Skeletal muscle satellite cell (primary cell): ENCODE data around the gene EEF1AKMT1.

Experiments used
- H3K27me3 ChIP-seq: 2 replicates; pipeline ENCODE4 v1.7.0; 2013; ENCODE audit warnings: low read length; ENCODE audit not compliant: control insufficient read depth, insufficient read depth
- H3K36me3 ChIP-seq: 2 replicates; pipeline ENCODE4 v1.7.0; 2013; ENCODE audit warnings: mild to moderate bottlenecking, control low read depth, low read length; ENCODE audit not compliant: insufficient read depth
- H3K4me1 ChIP-seq: 2 replicates; pipeline ENCODE4 v1.7.0; 2013; ENCODE audit warnings: low read length; ENCODE audit not compliant: control insufficient read depth, insufficient read depth
- H3K4me2 ChIP-seq: 2 replicates; pipeline ENCODE4 v1.7.0; 2013; ENCODE audit warnings: mild to moderate bottlenecking, low read length
- H3K4me3 ChIP-seq: 2 replicates; pipeline ENCODE4 v1.7.0; 2013; ENCODE audit warnings: low read length
- H3K9ac ChIP-seq: 2 replicates; pipeline ENCODE4 v1.7.0; 2013; ENCODE audit warnings: mild to moderate bottlenecking, low read depth, low read length, moderate library complexity
- H3K9me3 ChIP-seq: replicated peaks from 2 replicates; pipeline ENCODE4 v1.7.0; 2013; ENCODE audit warnings: mild to moderate bottlenecking, control low read depth, low read length

The EEF1AKMT1 gene

DNA sequence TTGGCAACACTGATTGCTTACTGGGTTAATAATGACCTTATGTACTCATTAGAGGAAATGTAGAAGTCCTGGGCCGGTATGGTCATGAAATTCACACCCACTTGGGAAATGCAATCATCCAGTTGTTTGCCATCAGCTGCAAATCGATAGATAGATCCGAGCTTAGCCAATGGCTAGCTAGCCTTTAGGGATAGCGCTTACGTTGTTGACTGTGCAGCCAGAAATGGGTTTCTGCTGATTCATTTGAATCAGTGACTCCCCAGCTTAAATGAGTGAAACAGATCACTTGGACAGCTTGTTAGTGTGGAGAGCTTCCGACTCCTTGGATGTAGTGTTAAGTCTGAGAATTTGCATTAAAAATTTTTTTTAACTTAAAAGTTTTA lies 58.4 kb downstream of the EEF1AKMT1 start:
- no peak overlapping the region for H3K9ac ChIP-seq
- H3K4me2 ChIP-seq: peak overlapping the region; percentile 86
- H3K36me3 ChIP-seq: no peaks in the 10 kb centered on the region

DNA sequence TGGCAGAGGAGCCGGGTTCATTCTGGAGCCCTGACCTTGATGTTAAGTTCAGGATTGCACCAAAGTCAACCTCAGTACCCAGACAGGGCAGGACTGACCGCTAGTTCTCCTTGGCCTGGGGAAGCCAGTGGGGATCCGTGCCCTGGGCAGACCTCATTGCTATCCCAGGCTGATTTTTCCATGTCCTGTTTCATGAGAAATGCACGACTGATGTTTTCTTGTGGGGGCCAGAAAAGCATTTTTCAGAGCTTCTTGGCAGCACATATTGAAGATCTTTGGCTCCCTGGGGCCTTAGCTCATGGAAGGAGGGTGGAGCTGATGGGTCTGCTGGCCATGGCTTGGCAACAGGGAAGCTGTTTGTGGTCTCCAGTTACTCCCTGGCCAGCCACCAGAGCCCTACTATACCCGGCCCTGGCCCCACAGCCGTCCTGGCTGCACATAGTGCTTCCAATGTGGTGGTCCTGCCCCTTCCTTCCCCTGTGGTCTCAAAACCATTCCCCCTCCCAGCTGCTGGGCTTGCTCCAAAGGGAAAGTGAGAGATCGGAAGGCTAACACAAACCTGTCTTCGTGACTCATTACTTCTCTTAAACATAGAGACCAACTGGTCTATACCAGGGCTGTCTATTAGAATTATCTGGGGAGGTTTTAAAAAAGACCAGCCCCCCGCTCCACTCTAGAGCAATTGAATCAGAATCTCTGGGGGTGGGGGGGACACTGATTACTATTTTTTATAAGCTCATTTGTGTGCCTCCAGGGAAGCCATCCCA lies 59.0 kb downstream of the EEF1AKMT1 start:
- peak overlapping the region; percentile 63 for H3K4me3 ChIP-seq
- peaks cover 34% of the 10 kb centered on the region for H3K4me1 ChIP-seq
- no peaks in the 10 kb centered on the region for H3K9me3 ChIP-seq
- H3K36me3 ChIP-seq: no peaks in the 10 kb centered on the region
- peak overlapping the region; percentile 55 for H3K9ac ChIP-seq
- peak overlapping the region; percentile 86 for H3K4me2 ChIP-seq
- peaks cover 7% of the 10 kb centered on the region for H3K27me3 ChIP-seq

More for the DNA sequence above, 58.4 kb downstream of the EEF1AKMT1 start:
- Histone ChIP-seq H3K4me3 (no peak overlapping the region), H3K9me3 (no peaks in the 10 kb centered on the region), H3K27me3 (peaks cover 7% of the 10 kb centered on the region), H3K4me1 (peaks cover 33% of the 10 kb centered on the region)

DNA sequence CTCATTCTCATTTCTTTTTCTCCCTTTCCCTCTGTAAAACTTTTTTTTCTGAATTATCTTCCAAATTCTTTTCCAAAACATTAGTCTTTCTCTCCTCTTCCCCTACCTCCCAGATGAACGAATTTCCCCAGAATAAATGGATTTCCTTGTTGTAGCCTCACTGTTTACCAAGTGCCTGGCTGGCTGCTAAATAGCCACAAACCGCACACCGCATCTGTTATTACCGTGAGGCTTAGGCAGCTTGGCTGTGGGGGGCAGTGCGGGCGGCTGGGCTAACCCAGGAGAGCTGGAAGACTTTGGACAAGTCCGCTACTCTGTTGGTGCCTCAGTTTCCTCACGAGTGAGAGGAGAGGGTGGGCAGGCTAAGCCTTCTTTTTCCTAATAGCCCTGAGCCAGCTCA lies 59.6 kb downstream of the EEF1AKMT1 start:
- Histone ChIP-seq H3K9ac (peak overlapping the region; percentile 55), H3K27me3 (peaks cover 7% of the 10 kb centered on the region), H3K4me3 (peak overlapping the region; percentile 63), H3K36me3 (no peaks in the 10 kb centered on the region), H3K4me1 (peaks cover 40% of the 10 kb centered on the region), H3K9me3 (no peaks in the 10 kb centered on the region), H3K4me2 (peak overlapping the region; percentile 86)

DNA sequence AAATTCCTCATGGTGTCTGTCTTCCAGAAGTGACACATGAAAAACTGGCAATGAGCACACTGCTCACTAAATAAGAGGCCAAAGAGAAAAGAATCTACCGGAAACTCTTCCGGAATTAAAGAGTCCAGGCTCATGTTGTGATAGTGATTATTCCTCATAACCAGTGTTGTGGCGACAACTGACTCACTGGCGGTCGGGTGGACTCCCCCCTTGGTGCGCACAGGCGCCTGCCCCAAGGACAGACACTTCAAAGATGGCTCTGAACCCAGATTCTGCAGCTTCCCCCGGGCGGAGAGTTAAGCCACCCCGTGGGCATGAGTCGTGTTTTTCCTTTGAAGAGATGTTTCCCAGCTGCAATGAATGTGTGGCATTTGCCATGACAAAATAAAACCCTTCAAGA lies 60.0 kb downstream of the EEF1AKMT1 start:
- H3K9ac ChIP-seq: peak overlapping the region; percentile 55
- H3K4me1 ChIP-seq: peaks cover 44% of the 10 kb centered on the region
- no peaks in the 10 kb centered on the region for H3K9me3 ChIP-seq
- H3K4me3 ChIP-seq: peak overlapping the region; percentile 63
- H3K4me2 ChIP-seq: peak overlapping the region; percentile 86
- peaks cover 7% of the 10 kb centered on the region for H3K27me3 ChIP-seq
- H3K36me3 ChIP-seq: no peaks in the 10 kb centered on the region

DNA sequence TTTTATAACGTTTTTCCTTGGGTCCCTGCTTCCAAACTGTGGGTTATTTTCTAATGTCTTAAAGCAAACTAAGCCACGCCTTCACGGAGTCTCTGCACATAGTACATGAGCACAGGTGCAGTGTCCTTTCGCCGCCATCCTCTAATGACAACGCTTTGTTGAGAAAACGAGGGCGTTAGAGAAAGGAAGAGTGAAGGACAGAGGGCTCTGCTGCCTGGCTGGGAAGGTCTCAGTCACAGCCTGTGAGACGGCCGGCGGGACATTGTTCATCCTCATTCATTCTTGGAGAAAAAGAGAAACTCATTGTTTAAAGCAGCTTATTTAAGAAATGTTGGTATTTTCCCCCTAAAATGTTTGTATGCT lies 60.8 kb downstream of the EEF1AKMT1 start:
- H3K4me1 ChIP-seq: peaks cover 50% of the 10 kb centered on the region
- H3K27me3 ChIP-seq: peaks cover 7% of the 10 kb centered on the region
- peak overlapping the region; percentile 86 for H3K4me2 ChIP-seq
- H3K36me3 ChIP-seq: no peaks in the 10 kb centered on the region
- H3K9ac ChIP-seq: peak overlapping the region; percentile 55
- peak overlapping the region; percentile 63 for H3K4me3 ChIP-seq
- H3K9me3 ChIP-seq: no peaks in the 10 kb centered on the region

DNA sequence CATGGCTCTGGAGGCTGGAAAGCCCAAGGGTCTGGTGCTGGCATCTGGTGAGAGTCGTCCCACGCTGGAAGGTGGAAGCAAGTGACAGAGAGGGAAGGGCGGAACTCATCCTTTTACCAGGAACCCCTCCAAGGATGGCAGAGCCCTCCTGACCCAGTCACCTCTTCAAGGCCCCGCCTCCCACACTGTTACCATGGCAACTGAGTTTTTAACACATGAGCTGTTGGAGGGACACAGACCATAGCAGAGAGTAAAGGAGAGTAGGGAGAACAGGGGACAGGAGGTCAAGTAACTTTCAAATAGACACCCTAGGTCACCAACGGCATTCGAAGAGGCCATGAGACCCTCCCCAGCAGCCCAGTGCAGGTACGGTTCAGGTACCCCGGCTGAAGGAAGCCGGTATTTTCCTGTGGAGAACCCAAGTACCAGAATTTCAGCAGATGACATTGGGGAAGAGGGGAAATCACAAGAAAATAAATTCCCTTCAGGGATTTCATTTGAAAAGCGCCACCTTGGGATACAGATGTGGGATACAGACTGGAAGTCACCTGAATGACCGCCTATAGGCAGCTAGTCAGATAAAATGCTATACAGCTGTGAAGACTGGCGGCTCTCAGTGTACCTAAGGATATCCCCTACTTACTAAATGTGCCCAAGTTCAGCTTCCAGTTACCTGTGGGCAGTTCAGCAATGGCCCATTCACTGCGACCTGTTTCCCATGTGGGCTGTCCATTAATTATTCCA lies 62.3 kb downstream of the EEF1AKMT1 start:
- Histone ChIP-seq H3K4me2 (no peak overlapping the region), H3K27me3 (peaks cover under 1% of the 10 kb centered on the region), H3K4me3 (no peak overlapping the region), H3K36me3 (no peaks in the 10 kb centered on the region), H3K9ac (no peak overlapping the region), H3K9me3 (no peaks in the 10 kb centered on the region), H3K4me1 (peaks cover 45% of the 10 kb centered on the region)

DNA sequence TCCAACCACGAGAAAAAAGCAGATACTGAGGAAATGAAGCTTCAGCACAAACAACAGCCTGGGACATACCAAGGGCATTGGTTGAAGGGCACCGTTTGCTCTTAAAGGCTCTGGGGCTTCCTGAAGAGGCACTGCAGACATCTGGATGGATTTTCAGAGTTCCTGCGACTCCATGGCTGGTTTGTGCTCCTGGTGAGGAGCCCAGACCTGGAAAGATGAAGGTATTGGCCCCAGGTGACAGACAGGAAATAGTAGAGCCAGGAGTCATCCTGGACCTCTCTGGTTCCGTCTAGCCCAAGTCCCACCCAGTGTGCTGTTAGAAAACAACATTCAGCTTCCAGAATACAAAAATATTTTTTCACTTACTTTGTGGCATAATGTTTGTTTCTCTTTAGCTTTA lies 64.0 kb downstream of the EEF1AKMT1 start:
- H3K27me3 ChIP-seq: no peaks in the 10 kb centered on the region
- H3K4me2 ChIP-seq: no peak overlapping the region
- no peaks in the 10 kb centered on the region for H3K36me3 ChIP-seq
- no peak overlapping the region for H3K9ac ChIP-seq
- no peak overlapping the region for H3K4me3 ChIP-seq
- no peaks in the 10 kb centered on the region for H3K9me3 ChIP-seq
- peaks cover 39% of the 10 kb centered on the region for H3K4me1 ChIP-seq

DNA sequence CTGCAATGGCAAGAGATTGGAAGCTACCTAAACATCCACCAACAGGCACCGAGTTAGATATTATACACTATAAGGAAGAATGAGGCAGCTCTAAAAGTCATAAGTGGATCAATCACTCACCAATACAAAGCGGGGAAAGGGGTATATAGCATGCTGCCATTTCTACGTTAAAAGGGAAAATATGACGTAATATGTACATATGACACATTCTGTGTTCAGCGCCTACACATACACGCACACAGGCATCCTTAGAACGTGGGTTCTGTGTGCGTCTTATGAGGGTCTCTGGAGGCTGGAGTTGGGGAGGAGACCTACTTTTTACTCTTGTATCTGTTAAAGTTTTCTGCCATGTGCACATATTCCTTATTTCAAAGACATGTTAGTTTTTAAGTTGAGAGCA lies 64.4 kb downstream of the EEF1AKMT1 start:
- Histone ChIP-seq H3K27me3 (no peaks in the 10 kb centered on the region), H3K4me2 (peak overlapping the region; percentile 36), H3K4me3 (no peak overlapping the region), H3K36me3 (no peaks in the 10 kb centered on the region), H3K9me3 (no peaks in the 10 kb centered on the region), H3K4me1 (peaks cover 35% of the 10 kb centered on the region), H3K9ac (no peak overlapping the region)

DNA sequence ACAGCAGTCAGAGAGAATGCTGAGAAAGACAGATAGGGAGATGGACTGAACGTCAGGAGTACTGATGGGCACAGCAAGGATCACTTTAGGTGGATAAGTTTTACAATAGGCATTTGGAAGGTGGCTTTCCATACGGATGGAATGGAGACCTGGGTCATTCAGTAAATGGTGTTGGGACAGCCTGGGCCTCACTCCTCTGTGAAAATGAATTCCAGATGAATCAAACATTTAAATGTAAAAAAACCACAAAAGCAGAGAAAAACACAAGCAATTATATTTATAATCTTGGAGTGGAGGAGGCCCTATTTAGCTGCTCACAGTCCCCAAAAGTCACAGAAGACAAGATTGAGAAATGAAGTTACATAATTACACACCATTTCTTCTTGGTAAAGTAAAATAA lies 65.5 kb downstream of the EEF1AKMT1 start:
- Histone ChIP-seq H3K9ac (peak overlapping the region; percentile 2), H3K4me1 (peaks cover 23% of the 10 kb centered on the region), H3K9me3 (no peaks in the 10 kb centered on the region), H3K4me3 (no peak overlapping the region), H3K27me3 (no peaks in the 10 kb centered on the region), H3K4me2 (no peak overlapping the region), H3K36me3 (no peaks in the 10 kb centered on the region)

DNA sequence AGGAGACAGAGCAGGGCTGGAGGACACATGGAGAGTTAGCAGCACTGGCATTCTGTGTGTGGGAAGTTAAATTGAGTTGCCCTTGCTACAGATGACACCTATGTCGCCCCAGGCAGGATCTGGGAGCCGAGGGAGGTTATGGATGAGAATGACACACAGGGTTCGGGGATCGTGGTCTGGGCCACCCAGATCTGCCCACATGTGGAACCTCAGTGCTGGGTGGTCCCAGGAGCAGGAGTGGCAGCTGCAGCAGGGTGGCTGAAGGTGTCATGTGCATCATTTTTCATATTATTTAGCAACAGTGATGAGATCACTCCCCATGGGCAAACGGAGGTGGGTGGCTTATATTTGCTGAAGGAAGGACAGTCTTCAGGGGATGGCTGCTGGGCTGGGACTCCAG lies 67.1 kb downstream of the EEF1AKMT1 start:
- H3K9me3 ChIP-seq: no peaks in the 10 kb centered on the region
- H3K4me3 ChIP-seq: no peak overlapping the region
- no peaks in the 10 kb centered on the region for H3K27me3 ChIP-seq
- H3K4me1 ChIP-seq: peaks cover 21% of the 10 kb centered on the region
- H3K36me3 ChIP-seq: no peaks in the 10 kb centered on the region
- H3K4me2 ChIP-seq: no peak overlapping the region
- H3K9ac ChIP-seq: no peak overlapping the region

DNA sequence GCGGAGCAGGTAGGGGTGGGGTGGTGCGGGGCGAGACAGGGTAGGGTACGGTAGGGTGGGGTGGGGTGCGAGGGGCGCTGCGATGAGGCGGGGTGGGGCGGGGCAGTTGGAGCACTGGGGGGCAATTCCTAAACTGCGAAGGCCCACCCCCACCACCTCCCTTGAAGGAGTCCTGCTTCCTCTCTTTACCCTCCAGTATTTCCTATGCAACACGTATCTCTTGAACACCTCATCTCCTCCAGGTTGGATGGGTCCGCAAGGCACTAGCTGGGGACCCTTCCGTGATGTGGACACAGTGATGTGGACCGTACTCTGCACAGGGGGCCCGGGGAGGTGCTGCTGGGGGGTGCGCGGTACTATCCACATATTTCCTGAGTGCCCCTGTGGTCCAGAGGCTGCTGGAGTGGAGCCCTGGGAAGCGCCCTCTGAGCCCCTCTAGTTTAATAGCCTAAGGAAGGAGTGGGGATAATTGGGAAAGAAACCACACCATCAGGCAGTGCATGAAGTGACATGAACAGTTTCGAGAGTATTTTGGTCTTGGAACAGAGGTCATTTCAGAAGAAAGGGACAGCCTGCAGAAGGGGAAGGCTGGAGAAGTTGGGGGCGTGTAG lies 69.2 kb downstream of the EEF1AKMT1 start:
- Histone ChIP-seq H3K27me3 (no peaks in the 10 kb centered on the region), H3K36me3 (no peaks in the 10 kb centered on the region), H3K9me3 (no peaks in the 10 kb centered on the region), H3K4me1 (peaks cover 18% of the 10 kb centered on the region), H3K9ac (no peak overlapping the region), H3K4me3 (peak overlapping the region; percentile 39), H3K4me2 (peak overlapping the region; percentile 58)
